Activated B cell treated with CpG ODN at 0.5 μM for 24 hours (primary cell): ENCODE data around the gene AFF3. TPM values are rescaled to one million over a fixed set of nuclear protein-coding genes. Genes with fewer than 3 reads are reported as not detected.

Experiments
- ATAC-seq: fragments of 200-7000 bp; cut with Tn5 transposase; one replicate; pipeline ENCODE4 v1.10.0; 2021; ENCODE audit warnings: low read depth, mild to moderate bottlenecking, moderate library complexity
- CTCF ChIA-PET: fragments of 350-600 bp; sonication (Branson Sonifier 250); formaldehyde crosslinking; loops from one replicate; lab custom pipeline; 2021; ENCODE audit warnings: antibody characterized with exemption; lab: Charles Lee
- POLR2A ChIA-PET: fragments of 350-600 bp; sonication (Branson Sonifier 250); formaldehyde crosslinking; loops from one replicate; lab custom pipeline; 2021; ENCODE audit warnings: antibody characterized with exemption; lab: Charles Lee
- DNase-seq: peaks from one replicate; pipeline ENCODE4 v3.0.0; 2022
- H3K27ac Mint-ChIP-seq: one replicate; pipeline ENCODE4 v1.8.0; 2020; ENCODE audit warnings: mixed read lengths
- H3K27me3 Mint-ChIP-seq: one replicate; pipeline ENCODE4 v1.8.0; 2021; ENCODE audit warnings: mixed read lengths
- H3K36me3 Mint-ChIP-seq: one replicate; pipeline ENCODE4 v1.8.0; 2021; ENCODE audit warnings: low read depth, mixed read lengths
- H3K4me1 Mint-ChIP-seq: one replicate; pipeline ENCODE4 v1.8.0; 2021; ENCODE audit warnings: mixed read lengths
- H3K4me3 Mint-ChIP-seq: one replicate; pipeline ENCODE4 v1.8.0; 2020; ENCODE audit warnings: mild to moderate bottlenecking, mixed read lengths
- H3K9me3 Mint-ChIP-seq: one replicate; pipeline ENCODE4 v1.8.0; 2020; ENCODE audit warnings: mixed read lengths
- CTCF ChIP-seq: fragments of 200-600 bp; IDR thresholded peaks from one replicate; pipeline ENCODE4 v1.8.0; 2022; ENCODE audit warnings: antibody characterized with exemption, mild to moderate bottlenecking
- intact Hi-C: fragments of 100-400 bp; cut with micrococcal nuclease; formaldehyde crosslinking; loops from one replicate; pipeline ENCODE4 v1.15.1; 2024
- total RNA-seq: library from RNA; stranded (reverse); gene quantifications from 2 replicates; pipeline ENCODE4 v1.2.3, GENCODE V29; 2022

AFF3 gene
- total RNA-seq, 1 donor from 2014 or later, result 271 TPM

- ChIA-PET POLR2A (interaction anchor here (0.6 to 0.7 kb wide), 2 partner anchors 72 to 311 kb away, joined by 3 read pairs; no protein-coding TSS in a partner anchor), CTCF (no interaction called here)
- DNase-seq (no peak), ATAC-seq (peak; percentile 58)
- Mint-ChIP-seq H3K27ac (peak overlapping the region; percentile 30), H3K4me3 (no peak overlapping the region), H3K27me3 (no peaks in the 10 kb centered on the region), H3K9me3 (peaks cover 3% of the 10 kb centered on the region), H3K36me3 (peaks cover 55% of the 10 kb centered on the region), H3K4me1 (peaks cover 69% of the 10 kb centered on the region)
- intact Hi-C loops, result no loop called here
- no peak for TF ChIP-seq CTCF
Measured at GRCh38 chr2:99802734-99803133, 339.7 kb downstream of the AFF3 start.

DNA sequence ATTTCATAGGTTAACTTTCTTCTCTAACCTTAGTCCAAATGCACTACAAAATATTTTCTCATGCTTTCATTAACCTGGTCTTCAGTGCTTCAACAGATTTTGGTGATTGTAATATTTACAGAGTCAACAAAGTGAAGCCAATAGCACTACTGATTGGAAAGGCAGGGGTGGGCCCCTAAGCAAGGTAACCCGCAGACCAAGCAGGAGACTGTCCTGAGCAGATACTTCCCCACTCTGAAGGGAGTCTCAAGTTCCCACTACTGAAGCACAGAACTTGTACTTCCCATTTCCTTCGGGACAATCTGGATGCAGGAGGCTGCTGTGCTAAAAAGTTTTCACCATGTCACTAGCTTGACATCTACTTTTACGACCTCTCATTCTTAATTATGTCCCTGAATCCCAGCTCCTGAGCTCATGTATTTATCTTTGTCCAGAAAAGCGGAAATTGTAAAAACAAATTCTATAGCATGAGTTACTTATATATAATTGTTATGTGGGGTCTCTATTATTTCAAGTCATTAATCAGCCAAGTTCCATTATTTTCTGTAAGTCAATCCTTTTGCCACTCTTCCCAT is 341.0 kb downstream of the AFF3 start:
- Mint-ChIP-seq H3K4me3 (no peak overlapping the region), H3K9me3 (peaks cover 12% of the 10 kb centered on the region), H3K36me3 (peaks cover 55% of the 10 kb centered on the region), H3K4me1 (peaks cover 65% of the 10 kb centered on the region), H3K27me3 (no peaks in the 10 kb centered on the region), H3K27ac (no peak overlapping the region)
- DNase-seq, result no peak
- ChIA-PET POLR2A (no interaction called here), CTCF (no interaction called here)
- no peak for ATAC-seq
- intact Hi-C loops, result no loop called here
- no peak for TF ChIP-seq CTCF

GRCh38 chr2:99797475-99797874 is 344.9 kb downstream of the AFF3 start:
- H3K4me3 Mint-ChIP-seq, result no peak overlapping the region
- H3K4me1 Mint-ChIP-seq, result peaks cover 59% of the 10 kb centered on the region
- no peak overlapping the region for H3K27ac Mint-ChIP-seq
- TF ChIP-seq CTCF, result no peak
- no peak for ATAC-seq
- intact Hi-C loops, result no loop called here
- H3K27me3 Mint-ChIP-seq, result no peaks in the 10 kb centered on the region
- no peak for DNase-seq
- POLR2A ChIA-PET, result no interaction called here
- peaks cover 56% of the 10 kb centered on the region for H3K36me3 Mint-ChIP-seq
- CTCF ChIA-PET, result no interaction called here
- peaks cover 12% of the 10 kb centered on the region for H3K9me3 Mint-ChIP-seq

- POLR2A ChIA-PET, result no interaction called here
- Mint-ChIP-seq H3K4me1 (peaks cover 41% of the 10 kb centered on the region), H3K36me3 (peaks cover 66% of the 10 kb centered on the region), H3K4me3 (no peak overlapping the region), H3K27ac (peak overlapping the region; percentile 50), H3K27me3 (no peaks in the 10 kb centered on the region), H3K9me3 (peaks cover 12% of the 10 kb centered on the region)
- ATAC-seq, result no peak
- CTCF ChIA-PET, result interaction anchor here (1.1 kb wide), 1 partner anchor 468 kb away, joined by 3 read pairs; no protein-coding TSS in a partner anchor
- no peak for TF ChIP-seq CTCF
- intact Hi-C loops, result no loop called here
- no peak for DNase-seq
Measured at GRCh38 chr2:99794414-99794813, 348.0 kb downstream of the AFF3 start.

GRCh38 chr2:99793022-99793421 is 349.4 kb downstream of the AFF3 start:
- no peak overlapping the region for H3K4me3 Mint-ChIP-seq
- no peaks in the 10 kb centered on the region for H3K27me3 Mint-ChIP-seq
- no peak for TF ChIP-seq CTCF
- ChIA-PET CTCF (no interaction called here), POLR2A (no interaction called here)
- peaks cover 11% of the 10 kb centered on the region for H3K9me3 Mint-ChIP-seq
- H3K27ac Mint-ChIP-seq, result peak overlapping the region; percentile 41
- peaks cover 41% of the 10 kb centered on the region for H3K4me1 Mint-ChIP-seq
- no peak for DNase-seq
- intact Hi-C loops, result no loop called here
- no peak for ATAC-seq
- peaks cover 71% of the 10 kb centered on the region for H3K36me3 Mint-ChIP-seq
